ENCODE measurements around the gene XXYLT1.

Gene XXYLT1

GRCh38 chr3:195129644-195130492, 141.1 kb downstream of the XXYLT1 start:
- DNase-seq (ENCODE audit: low read depth in 2 of 2): no peak

DNA sequence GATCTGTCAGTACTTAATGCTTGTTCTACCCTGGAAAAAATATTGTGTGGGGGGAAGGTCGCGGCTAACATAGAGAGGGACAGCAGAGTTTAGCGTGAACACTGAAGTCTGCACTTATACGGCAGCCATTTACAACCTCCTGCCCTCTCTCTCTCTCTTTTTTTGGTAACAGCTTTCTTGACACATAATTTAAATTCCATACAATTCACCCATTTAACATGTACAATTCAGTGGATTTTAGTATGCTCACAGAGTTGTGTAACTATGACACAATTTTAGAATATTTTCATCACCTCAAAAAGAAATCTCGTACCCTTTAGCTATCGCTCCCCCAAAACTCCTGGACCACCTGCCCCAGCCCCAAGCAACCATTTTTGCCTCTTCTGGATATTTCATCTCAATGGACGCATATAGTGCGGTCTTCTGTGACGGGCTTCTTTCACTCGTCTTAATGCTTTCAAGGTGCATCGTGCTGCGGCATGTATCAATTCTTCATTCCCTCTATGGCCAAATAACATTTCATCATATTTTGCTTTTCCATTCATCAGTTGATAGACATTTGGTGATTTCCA, 141.8 kb downstream of the XXYLT1 start:
- DNase-seq (ENCODE audit: low read depth in 2 of 2): no peak

DNA sequence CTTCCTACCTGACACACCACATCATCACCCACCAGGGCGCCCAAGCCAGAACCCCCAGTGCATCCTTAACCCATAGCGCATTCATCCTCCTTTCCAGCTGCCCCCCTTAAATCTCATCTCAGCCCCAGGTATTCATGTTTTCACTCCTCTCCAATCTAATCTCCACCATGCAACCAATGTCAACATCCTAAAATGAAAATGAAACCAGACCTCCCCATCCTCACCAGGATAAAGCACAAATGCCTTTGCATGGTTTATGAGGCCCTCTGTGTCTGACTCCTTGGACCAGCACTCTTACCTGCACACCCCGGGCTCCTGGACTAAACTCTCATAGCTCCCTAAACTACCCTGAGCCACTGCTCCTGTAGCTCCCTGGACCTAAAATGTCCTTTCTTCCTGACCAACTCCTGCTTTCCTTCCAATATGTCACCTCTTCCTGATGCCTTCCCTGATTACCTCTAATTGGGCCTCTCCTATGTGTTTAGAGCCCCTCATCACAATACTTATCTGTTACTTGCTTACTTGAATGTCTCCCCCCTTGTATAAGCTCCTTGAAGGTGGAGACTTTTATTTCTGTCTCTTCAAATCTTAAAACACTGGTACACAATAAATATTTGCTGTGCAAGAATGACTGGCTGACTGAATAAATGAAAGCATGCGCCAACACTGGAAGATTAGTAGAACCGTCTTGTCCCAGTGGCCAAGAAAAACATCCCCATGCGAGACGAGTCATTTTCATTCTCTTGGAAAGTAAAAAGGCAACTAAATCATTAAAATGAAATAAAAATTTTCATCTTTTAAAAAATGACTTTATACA, 142.5 kb downstream of the XXYLT1 start:
- DNase-seq (ENCODE audit: low read depth in 2 of 2): no peak

- no peak for DNase-seq (ENCODE audit: low read depth in 2 of 2)
Measured at GRCh38 chr3:195126056-195126605, 144.8 kb downstream of the XXYLT1 start.

DNA sequence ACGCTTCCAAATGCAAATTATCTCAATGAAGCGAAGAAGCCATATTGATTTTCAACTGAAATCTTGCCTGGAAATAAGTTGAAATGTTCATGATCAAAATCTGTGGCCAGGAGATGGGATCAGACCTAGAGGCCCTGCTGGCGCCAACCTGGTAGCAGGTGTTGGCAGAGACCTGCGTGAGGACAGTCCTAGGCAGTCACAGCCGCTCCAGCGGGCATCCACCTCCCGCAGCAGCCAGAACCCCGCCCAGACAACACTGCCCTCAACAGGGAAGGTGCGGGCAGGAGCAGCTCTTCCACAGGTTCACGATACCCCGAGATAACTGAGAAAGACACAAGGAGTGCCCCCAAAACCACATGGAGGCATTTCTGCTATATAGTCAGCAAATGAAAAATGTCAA, 145.3 kb downstream of the XXYLT1 start:
- no peak for DNase-seq (ENCODE audit: low read depth in 2 of 2)

GRCh38 chr3:195124378-195124992, 146.5 kb downstream of the XXYLT1 start:
- no peak for DNase-seq (ENCODE audit: low read depth in 2 of 2)

DNA sequence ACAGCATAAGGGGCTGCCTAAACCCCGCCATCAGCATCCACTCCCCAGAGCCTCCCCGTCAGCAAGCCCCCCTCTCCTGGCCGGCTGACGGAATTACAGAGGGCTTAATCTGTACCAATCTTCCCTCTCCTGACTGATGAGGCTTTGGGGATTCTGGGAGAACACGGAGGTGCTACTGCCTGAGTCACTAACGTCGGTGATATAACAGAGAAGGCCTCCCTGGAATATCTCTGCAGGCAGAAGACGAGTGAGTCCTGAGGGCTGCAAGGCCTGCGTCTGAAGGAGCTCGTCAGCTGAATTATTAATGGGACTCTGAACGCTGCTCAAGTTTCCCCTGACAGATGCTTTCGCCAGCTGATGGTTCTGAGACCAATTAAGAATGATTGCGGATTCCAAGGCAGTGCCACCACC, 147.7 kb downstream of the XXYLT1 start:
- no peak for DNase-seq (ENCODE audit: low read depth in 2 of 2)

- no peak for DNase-seq (ENCODE audit: low read depth in 2 of 2)
Measured at GRCh38 chr3:195122261-195122660, 148.7 kb downstream of the XXYLT1 start.

DNA sequence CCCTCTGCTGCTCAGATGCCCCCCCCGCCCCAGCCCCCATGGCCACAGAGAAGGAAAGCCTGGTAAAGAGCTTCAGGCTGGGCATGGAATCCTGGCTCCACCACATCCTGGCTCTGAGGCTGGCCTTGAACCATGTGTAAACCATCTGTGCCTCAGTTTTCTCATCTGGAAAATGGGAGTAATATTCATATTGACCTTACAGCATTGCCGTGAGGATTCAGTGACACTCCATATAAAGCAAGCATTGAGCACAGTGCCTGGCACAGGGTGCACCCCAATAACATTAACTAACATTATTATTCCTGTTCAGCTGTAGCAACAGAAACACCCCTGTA, 150.7 kb downstream of the XXYLT1 start:
- no peak for DNase-seq (ENCODE audit: low read depth in 2 of 2)

- no peak for DNase-seq (ENCODE audit: low read depth in 2 of 2)
Measured at GRCh38 chr3:195119461-195120266, 151.3 kb downstream of the XXYLT1 start.

DNA sequence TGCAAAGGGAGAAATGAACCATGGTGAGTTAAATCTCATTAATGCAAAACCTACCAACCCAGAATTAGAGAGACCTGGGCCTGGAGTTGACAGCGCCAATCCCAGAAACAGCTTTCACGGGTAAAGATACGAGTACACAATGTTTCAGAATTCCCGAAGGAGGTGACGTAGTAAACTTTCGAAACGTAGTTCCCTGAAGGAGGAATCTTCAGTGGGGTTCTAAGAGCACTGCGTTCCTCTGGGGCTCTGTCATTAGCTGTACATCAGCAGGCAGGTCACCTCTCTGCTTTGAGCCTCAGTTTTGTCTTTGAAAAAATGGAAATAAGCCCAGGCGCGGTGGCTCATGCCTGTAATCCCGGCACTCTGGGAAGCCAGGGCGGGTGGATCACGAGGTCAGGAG, 152.3 kb downstream of the XXYLT1 start:
- no peak for DNase-seq (ENCODE audit: low read depth in 2 of 2)

GRCh38 chr3:195117978-195118581, 152.9 kb downstream of the XXYLT1 start:
- no peak for DNase-seq (ENCODE audit: low read depth in 2 of 2)

DNA sequence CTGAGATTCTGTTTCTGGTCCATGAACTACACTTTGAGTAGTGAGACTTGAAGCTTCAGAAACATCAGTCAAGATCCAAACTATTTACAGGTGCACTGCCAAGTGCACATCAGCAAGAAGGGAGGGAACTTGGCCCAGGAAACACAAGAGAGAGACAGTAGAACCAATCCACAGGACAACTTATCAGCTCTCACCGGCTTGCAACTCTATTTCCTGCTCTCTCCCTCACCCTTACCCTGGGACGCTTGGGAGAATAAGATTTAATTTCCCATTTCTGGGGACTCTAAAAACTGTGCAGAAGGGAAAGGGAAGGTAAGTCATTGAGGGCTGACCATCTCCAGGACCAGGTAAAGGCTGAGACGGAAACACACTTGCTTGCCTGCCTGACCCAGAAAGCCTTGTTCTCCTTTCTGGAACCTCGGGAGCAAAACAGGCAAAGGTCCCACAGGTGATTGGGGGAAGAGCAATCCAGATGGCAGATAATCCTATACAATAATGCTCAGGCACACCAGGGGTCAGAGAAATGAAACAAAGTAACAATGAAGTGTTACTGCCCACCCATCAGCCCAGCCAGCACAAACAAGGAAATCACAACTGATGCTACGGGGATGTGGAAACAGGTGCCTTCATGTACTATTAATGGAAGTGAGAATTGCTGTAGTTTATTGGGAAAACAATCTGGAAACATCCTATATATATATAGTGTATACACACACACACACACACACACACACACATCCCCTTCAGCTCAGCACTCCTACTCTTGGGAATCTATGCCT, 154.4 kb downstream of the XXYLT1 start:
- DNase-seq (ENCODE audit: low read depth in 2 of 2): no peak

DNA sequence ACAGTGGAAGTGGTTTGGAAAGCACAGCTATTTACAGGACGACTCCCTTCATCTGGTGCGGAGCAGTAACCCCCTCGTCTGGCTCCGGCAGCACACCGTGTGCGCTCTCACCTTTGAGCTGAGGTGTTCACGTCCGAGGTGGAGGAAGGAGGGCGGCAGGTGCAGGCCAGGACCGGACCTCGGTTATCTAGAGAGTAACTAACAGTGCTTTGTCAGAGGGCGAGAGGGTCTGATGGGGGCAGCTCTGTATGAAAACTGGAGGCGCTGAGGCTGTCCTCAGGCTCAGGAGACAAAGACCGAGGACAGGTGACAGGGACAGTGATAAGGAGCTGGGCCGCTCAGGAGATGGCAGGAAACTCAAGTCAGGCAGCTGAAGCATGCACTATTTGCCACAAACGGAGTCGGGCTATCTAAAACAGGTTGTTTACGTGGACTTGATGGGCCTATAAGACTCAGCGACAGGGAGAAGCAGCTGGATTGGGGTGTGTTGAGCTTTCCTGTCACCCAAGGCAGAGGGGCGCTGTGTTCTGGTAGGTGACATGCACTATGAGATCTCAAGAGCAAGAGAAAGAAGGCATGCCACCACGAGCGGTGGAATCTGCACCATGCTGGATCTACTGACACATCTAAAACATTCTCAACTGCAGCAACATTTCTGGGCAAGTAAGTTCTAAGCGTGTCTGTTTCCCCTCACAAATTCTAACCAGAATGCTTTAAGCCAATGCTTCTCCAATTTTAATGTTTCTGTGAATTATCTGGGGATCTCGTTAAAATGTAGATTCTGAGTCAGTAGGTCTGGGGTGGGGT, 155.2 kb downstream of the XXYLT1 start:
- DNase-seq (ENCODE audit: low read depth in 2 of 2): no peak

DNA sequence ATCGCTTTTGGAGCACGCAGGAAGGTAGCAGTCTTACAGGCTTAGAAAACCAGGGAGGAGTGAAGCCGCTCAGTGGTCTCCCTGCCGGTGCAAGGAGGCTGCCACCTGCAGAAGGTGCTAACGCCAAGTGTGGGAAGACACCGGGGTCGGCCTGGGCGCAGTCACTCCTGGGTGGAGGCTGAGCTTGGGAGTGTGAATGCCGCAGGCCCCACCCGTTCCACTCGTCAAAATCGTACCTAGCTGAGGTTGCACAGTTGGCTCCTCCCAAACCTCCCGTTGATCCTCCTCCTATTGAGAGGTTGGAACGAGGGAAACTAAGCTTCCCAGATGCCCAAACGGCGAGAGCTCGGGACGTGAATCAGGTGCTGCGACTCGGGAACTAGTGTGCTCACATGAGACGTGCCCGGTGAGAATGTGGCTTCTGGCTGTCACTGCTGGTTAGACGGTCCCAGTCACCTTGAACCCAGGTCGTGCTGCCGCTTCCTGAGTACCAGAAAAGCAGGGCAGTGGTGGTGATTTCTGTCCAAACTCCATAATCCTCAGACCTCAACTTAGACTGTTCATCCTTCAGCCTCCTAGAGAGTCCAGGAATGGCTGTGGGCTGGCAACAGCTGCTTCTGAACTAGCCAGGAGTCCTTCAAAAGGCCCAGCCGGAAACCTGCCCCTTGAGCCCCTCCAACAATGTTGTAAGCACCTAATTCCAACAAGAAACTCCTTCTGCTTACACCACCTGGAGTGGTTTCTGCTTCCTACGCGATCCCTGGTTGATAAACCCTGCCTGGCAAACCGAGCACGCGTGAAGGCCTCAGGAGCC, 156.0 kb downstream of the XXYLT1 start:
- no peak for DNase-seq (ENCODE audit: low read depth in 2 of 2)

DNA sequence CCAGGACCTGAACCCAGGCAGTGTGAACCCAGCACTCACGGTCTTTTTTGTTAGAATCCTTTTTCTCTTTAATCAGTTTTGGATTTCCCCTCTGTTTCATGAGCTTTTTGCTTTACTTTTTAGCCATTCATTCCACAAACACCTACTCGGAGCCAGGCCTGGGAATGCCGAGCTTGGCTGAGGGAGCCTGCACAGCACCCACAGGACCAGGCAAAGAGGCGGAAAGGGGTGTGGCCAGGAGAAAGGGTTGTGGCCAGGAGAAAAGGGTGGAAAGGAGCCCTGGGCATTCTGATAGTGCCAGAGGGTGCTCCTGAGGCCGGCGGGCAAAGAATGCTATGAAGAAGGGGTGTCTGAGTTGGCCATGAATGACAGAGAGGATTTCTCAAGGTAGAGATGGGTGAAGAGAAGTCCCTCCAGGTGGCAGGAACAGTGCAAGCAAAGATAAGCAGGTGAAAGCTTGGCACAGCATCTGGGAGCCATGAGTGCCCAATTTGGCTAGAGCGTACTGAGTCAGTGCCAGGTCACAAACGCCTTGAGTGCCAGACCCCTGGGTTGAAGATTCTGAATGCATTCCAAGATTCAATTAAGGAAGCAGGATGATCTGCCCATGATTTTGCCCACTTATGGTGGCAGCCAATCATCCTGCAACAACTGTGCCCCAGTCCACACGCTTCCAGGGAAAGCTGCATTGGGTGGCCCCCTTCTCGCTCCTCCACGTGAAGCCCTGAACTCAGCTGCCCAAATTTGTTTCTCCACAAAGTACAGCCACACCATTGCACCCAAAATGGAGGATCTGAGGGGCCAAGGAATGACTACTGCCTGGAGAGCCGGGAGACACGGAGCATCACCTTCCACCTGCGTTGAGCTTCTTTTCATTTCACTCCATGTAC, 157.2 kb downstream of the XXYLT1 start:
- no peak for DNase-seq (ENCODE audit: low read depth in 2 of 2)

GRCh38 chr3:195113048-195113447, 157.9 kb downstream of the XXYLT1 start:
- no peak for DNase-seq (ENCODE audit: low read depth in 2 of 2)
